ENCODE measurements around the gene PHACTR2.
"Not testable (repeated sequence)": the region's sequence is repeated elsewhere in the genome, so short reads cannot be mapped to it uniquely, and the experiment has no call there.

The PHACTR2 gene

DNA sequence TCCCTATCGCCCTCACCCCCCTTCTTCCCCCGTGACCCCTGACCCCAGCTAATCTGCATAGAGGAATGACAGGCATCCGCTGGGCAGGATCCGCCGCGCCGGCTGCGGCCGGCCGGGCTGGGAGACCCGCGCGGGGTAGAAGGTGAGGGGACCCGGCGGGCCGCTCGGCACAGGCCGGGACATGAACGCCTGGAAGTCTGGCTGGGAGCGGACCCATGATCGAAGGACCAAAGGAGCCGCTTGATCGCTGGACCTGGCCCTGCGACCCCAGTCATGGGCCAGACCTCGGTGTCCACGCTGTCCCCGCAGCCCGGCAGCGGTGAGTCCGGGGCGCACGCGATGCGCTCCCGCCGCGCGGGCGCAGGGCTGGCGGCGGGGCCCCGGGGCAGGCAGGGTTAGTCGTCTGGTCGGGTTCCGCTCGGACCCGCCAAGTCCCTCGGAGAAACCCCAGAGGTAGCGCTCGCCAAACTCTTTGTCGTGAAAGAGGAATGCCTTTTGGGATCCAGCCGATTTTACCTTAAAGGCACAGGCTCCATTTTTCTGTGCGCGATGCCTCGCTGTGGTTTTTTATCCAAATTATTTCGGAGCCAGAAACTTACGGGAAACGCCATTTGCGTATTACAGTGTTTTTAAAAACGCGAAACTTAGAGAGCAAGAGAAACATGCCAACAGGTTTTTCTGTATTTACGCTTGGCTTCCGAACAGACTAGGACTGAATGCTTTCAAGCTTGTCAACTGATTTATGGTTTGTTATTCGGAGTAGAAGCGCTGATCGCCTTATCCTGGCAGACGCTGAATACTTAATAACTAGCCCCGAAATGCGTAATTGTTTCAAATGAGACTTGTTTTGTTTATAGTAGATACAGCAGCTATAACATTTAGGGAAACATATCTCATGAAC, at the start of gene PHACTR2:
TSS of gene PHACTR2 (plus strand) at position 75 of the 901 bp plus-strand sequence. CDS start at position 274, 199 bp downstream.
- peak; percentile 45 for DNase-seq

DNA sequence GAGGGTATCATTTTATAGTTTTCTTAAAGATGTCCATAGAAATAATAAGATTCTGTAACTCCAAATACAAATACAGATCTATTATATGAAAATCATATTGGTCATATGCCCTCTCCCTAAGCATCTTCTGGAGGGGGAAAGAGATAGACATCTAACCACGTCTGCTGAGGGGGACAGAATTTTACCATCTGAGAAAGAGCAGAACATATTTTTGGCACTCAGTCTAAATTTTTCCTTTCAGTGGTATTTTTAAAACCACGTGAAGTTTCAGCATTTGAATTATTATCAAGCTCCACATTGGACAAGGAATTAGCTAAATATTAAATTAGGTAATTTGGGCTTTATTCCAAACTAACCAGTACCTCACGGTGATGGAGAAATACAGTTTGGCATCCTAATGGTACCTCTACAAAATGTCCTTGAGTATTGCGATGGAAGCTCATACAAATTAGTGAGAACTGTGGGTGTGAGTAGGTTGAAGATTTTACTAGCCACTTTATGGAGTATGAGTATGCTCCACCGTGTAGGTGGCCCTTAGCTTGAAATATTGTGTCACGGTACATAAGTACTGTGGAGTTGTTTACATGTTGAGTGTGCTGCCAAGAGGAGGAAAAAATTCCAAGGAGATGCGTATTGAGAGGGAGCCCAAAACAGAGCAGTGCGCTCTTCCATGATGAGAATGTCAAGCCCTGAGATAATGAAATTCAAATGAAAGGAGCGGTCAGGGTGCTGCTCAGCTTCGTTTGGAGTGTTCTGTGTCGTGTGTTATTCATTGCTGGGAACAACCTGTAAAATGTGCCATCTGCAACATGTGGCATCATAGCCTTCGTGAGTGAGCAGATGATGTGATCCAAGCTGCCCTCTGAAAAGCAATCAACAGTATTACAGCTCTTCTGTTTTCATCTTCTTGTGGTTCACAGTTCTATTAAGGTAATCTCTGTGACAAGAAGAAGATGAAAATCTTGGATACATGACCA, 48.4 kb upstream of the PHACTR2 start:
- DNase-seq = no peak

DNA sequence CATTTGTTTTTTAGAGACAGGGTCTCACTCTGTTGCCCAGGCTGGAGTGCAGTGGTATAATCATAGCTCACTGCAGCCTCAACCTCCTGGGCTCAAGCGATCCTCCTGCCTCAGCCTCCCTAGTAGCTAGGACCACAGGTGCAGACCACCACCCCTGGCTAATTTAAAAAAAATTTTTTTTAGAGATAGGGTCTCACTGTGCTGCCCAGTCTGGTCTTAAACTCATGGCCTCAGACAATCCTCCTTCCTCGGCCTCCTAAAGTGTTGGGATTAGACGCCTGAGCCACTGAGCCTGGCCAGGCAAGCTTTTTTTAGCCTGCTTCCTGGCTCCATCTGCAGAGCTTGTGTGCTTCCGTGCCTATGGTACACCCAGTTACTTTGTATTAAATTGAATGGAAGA, 46.6 kb upstream of the PHACTR2 start:
- not testable (repeated sequence) for DNase-seq

DNA sequence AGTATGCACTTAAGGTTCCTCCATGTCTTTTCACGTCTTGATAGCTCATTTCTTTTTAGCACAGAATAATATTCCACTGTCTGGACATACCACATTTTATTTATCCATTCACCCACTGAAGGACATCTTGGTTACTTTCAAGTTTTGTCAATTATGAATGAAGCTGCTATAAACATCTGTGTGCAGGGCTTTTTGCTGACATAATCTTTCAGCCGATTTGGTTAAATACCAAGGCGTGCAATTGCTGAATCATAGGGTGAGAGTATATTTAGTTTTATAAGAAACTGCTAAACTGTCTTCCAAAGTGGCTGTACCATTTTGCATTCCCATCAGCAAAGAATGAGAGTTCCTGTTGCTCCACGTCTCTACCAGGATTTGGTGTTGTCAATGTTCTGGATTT, 44.9 kb upstream of the PHACTR2 start:
- DNase-seq = no peak

DNA sequence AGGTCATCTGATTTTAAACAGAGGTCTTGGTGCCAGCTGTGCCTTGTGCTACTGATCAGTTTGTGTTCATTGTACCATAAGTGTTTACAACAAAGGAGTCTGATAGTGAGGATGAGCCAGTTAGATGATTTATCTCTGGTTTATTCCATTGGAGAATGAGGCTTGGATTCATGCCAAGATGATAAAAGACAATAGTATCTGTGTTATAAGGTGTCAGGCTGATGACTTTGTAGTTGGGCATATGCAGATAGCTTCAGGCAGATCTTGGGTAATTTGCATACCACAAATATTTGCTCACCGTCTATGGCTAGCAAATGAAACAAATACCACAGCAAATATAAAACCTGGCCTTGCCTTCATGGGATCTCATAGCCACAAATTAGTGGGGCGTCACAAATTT, 43.3 kb upstream of the PHACTR2 start:
- DNase-seq = no peak

DNA sequence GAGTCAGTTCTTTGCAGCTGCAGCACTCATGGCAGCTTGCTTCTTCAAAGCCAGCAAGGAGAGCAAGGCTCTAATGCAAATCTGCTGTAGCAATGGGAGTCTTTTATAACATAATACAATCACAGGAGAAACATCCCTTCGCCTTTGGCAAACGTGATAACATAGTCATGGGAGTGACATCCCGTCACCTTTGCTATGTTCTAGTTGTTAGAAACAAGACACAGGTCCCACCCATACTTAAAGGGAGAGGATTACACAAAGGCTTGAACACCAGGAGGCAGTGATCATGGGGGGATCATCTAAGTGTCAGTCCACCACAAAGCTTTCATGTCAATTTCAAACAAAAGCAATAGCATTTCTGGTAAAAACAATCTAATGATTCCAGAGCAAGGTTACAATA, 40.1 kb upstream of the PHACTR2 start:
- no peak for DNase-seq

DNA sequence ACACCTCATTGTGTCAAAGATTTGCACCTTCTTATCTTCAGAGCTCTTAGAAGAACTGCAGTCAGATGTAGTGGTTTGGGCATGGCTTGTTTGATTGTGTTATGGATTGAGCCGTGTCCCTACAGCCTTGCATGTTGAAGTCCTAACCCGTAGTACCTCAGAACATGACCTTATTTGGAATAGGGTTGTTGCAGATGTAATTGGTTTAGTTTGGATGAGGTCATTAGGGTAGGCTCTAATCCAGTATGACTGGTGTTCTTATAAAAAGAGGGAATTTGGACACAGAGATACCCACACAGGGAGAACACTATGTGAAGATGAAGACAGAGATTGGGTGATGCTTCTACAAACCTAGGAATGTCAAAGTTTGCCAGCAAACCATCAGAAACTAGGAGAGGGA, 35.4 kb upstream of the PHACTR2 start:
- DNase-seq = no peak

DNA sequence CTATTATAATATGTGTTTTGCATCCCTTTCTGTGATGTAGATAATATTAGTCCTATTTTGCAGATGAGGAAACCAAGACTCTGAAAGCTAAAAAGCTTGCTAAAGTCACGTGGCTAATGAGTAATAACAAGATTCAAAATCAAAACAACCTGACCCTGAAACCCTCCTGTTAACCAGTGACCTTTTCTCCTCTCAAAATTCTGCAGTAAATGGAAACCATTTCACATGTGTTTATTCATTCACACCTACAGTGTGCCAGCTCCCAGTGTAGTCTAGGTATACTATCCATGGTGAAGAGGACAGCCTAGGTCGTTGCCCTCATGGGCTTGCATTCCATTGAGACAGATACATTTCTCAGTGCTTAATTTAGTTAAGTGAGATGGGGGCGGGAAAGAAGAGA, 30.6 kb upstream of the PHACTR2 start:
- DNase-seq = no peak

DNA sequence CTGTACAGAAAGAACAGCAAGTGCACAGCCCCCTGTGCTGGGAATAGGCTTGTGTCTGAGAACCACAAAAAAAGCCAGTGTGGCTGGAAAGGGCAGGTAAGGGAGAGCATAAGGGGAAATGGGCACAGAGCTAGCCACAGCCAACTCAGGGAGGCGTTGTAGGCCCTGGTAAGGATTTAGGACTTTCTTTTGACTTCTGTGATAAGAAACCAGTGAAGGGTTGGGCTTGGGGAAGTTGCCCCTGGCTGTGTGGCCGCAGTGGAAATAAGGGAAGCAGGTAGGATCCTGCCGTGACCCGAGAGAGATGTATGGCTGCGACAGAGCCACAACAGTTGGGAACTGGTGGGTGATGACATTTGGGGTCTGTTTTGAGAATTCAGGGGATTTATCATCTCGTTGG, 30.0 kb upstream of the PHACTR2 start:
- no peak for DNase-seq

DNA sequence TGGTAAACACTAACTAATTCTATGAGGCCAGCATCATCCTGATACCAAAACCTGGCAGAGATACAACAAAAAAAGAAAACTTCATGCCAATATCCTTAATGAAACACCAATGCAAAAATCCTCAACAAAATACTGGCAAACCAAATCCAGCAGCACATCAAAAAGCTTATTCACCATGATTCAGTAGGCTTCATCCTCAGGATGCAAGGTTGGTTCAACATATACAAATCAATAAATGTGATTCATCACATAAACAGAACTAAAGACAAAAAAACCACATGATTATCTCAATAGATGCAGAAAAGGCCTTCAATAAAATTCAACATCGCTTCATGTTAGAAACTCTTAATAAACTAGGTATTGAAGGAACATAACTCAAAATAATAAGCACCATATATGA, 28.4 kb upstream of the PHACTR2 start:
- DNase-seq = not testable (repeated sequence)

DNA sequence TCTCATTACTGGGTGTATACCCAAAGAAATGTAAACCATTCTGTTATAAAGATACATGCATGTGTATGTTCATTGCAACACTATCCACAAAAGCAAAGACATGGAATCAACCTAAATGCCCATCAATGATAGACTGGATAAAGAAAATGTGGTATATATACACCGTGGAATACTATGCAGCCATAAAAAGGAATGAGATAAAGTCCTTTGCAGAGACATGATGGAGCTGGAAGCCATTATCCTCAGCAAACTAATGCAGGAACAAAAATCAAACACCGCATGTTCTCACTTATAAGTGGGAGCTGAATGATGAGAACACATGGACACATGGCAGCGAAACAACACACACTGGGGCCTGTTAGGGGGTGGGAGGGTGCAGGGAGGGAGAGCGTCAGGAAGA, 26.4 kb upstream of the PHACTR2 start:
- not testable (repeated sequence) for DNase-seq

DNA sequence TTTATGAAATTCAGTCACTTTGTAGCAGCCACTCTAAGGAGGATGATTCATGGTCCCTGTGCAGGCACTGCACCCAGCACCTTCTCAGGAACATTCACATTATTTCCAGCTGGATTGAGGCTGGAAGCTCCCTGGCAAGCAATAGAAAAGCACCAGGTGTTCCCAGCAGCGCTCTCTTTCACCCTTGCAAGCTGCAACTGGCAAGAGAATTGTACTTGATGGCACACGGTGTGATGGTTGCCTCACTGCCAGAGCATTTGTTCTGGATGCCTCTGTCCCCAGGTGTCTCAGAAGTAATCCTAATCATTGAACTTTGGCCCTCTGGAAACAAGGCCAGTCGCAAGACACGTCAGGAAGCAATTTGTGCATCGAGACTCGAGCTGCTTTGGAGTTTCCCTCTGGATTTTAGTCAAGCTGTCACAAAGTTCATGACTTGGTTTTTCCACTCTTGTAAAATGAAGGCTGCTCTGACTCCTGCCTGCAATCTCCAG, 24.9 kb upstream of the PHACTR2 start:
- DNase-seq = no peak

DNA sequence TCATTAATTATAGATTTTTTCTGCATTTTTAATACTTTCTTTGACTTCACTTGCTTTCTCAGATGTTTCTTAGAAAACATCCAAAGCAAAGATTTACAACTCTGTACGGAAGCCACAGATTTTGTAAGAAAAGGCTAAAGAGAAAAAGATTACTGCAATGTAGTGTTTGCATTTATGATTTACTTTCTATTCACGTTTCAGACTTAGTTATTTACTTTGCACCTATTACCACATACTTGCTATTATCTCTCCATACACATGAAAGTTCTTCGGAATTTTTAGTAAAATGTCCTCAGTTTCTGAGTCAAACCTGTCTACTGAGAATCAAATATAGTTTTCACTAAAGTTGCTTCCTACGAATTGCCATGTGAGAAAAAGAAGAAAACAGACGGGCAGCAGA, 22.2 kb upstream of the PHACTR2 start:
- DNase-seq = no peak

DNA sequence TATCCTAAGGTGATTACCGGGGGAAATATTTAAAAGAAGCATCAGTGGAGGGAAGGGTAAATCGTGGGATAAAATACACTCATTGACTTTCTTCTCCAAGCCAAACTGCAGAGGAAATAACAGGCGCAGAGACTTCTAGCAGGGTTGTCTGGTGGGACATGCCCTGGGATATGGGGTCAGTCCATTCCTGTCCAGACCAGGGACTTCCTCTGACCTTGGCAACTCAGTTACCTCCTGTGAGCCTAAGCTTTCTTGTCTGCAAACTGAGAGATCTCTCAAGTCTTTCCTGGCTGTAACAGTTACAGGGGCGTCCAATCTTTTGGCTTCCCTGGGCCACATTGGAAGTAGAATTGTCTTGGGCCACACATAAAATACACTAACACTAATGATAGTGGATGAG, 21.7 kb upstream of the PHACTR2 start:
- DNase-seq = no peak

DNA sequence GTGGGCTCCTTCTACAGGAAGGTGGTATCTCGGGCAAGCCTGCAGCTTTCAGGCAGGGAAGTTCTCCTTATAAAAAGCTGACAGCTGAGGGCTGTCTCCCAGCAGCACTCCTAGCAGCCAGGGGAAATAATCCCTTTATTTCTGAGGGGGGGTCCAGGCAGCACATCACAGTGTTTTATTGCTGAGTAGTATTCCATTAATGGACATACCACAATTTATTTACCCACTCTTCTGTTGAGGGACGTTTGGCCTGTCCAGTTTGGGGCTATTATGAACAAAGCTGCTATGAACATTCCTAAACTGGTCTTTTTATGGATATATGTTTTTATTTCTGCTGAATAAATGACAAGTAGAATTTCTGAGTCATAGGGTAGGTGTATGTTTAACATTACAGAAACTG, 20.0 kb upstream of the PHACTR2 start:
- DNase-seq = no peak

DNA sequence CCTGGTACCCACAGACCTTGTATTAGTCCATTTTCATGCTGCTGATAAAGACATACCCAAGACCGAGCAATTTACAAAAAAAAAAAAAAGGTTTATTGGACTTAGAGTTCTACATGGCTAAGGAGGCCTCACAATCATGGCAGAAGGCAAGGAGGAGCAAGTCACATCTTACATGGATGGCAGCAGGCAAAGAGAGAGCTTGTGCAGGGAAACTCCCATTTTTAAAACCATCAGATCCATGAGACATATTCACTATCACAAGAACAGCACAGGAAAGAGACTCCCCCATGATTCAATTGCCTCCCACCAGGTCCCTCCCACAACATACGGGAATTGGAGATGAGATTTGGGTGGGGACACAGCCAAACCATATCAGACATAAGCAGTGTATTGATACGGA, 17.6 kb upstream of the PHACTR2 start:
- DNase-seq = not testable (repeated sequence)

DNA sequence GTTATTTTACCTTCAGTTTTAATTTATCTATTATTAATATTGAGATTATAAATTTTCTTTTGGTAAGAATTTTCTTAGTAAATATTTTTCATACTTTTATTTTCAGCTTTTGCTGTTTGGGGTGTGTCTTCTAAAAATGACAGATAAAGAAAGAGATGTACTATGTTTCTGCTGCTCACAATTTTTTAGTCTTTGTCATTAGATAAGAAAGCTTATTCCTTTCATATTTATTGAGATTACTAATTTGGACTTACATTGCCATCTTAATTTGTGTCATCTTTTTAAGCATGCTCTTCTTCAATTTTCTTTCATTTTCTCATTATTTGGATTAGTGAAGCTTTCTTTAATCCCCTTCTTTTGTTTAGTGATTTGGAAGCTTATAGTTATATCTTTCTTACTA, 13.6 kb upstream of the PHACTR2 start:
- DNase-seq = no peak

DNA sequence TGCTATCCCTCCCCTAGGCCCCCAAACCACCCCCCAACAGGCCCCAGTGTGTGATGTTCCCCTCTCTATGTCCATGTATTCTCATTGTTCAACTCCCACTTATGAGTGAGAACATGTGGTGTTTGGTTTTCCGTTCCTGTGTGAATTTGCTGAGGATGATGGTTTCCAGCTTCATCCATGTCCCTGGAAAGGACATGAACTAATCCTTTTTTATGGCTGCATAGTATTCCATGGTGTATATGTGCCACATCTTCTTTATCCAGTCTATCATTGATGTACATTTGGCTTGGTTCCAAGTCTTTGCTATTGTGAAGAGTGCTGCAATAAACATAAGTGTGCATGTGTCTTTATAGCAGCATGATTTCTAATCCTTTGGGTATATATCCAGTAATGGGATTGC, 11.8 kb upstream of the PHACTR2 start:
- not testable (repeated sequence) for DNase-seq

DNA sequence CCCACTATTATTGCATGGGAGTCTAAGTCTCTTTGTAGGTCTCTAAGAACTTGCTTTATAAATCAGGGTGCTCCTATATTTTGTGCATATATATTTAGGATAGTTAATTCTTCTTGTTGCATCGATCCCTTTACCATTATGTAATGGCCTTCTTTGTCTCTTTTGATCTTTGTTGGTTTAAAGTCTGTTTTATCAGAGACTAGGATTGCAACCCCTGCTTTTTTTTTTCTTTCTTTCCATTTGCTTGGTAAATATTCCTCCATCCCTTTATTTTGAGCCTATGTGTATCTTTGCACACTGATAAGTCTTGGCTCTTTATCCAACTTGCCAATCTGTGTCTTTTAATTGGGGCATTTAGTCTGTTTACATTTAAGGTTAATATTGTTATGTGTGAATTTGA, 8.3 kb upstream of the PHACTR2 start:
- not testable (repeated sequence) for DNase-seq

DNA sequence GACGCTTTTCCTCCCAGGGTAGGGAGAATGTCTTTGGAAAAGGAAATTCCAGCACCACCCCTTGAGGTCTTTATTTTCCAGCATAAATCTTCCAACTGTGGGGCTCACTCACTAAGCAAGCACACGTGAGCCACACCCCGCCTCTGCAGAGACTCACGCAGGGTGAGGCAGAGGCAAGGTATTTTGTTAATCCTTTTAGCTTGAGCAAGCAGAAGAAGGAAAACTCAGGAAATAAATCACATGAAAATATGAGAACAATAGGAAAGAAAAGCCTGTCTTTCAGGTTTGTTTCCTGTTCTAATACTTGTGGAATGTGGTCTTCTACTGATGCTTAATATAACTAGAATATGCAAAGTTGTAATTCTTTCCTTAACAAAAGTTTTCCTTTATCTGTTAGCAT, 4.1 kb upstream of the PHACTR2 start:
- DNase-seq = no peak

DNA sequence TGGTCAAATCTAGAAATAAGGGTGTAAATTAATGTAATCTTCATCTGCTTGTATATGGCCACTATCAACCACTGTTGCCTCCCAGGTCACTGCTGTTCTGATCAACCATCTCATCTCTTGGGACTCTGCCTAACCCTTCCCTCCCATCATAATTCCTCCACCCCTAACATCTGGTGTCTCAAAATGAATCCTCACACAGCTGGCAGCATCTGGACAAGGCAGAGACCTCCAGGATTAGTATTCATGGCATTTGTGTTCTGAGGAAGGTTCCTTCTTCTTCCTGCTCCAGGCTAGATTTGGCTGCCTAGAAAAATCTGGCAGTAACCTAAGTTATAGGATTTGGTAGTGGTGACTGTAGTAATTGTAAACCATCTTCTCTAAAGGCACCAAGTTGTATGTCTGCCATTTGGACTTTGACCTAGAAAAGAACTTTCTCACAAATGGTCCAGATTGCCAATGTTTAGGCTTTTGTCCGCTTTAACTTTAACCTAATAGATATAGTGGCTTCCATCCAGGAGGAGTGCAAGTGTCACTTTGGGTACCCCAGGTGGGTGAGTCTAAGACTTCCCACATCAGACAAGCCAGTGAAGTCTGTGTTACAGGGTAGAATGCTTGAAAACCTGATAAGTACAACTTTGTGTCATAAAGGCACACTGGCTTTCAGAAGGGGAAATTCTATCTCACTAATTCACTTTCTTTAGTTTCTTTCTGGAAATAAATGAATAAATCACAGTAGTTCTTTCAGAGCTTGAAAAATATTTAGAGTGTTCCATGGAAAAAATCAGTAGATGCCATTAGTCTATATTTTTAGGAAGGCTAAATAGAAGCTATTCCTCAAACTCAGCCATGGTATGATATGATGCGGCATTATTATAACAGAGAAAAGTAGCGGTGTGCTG, 3.0 kb upstream of the PHACTR2 start:
- DNase-seq = no peak

DNA sequence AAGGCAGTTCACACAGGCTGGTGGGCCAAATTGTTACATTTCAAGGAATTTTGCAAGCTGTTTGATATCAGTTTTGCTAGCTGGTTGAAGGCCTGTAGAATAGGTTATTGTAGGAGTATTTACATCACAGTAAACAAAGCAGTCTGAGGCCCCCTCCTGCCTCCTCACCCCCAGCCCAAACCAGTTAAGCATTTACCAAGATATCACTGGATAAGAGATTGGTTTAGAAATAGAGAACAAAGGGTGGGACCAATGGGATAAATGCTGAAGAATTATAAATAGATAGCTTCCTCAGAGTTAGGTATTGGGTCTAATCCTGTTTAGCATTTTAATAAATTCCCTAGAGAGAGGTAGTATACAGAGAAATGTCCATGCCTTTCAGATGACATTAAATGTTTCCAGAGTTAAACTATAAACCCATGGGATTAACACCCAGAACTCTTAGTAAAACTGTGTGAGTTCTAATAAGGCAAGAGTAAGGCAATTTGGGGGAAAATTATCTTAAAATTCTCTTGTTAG, 2.3 kb upstream of the PHACTR2 start:
- no peak for DNase-seq

Measured in KG1 (cell line).